ENCODE results near the gene PCBP2.

PCBP2 gene

GRCh38 chr12:53472056-53472582, 20.2 kb downstream of the PCBP2 start:
- DNase-seq (ENCODE audit: low read depth), result no peak
- TF ChIP-seq CTCF (IDR thresholded peaks at IDR 0.05; ENCODE audit: low read depth, low read length, missing control alignments), result no peak
- H3K4me3 ChIP-seq (ENCODE audit: low read depth, low read length), result no peak overlapping the region
- in situ Hi-C loops (cut with HindIII; ENCODE audit: low sequenced_read_pairs), result no loop called here

- no peak for DNase-seq (ENCODE audit: low read depth)
- H3K4me3 ChIP-seq (ENCODE audit: low read depth, low read length), result no peak overlapping the region
- TF ChIP-seq CTCF (IDR thresholded peaks at IDR 0.05; ENCODE audit: low read depth, low read length, missing control alignments), result no peak
- in situ Hi-C loops (cut with HindIII; ENCODE audit: low sequenced_read_pairs), result no loop called here
Observed at GRCh38 chr12:53474077-53474476, 22.2 kb downstream of the PCBP2 start.

GRCh38 chr12:53474819-53475218, 22.9 kb downstream of the PCBP2 start:
- H3K4me3 ChIP-seq (ENCODE audit: low read depth, low read length), result no peak overlapping the region
- DNase-seq (ENCODE audit: low read depth), result no peak
- no peak for TF ChIP-seq CTCF (IDR thresholded peaks at IDR 0.05; ENCODE audit: low read depth, low read length, missing control alignments)
- in situ Hi-C loops (cut with HindIII; ENCODE audit: low sequenced_read_pairs), result no loop called here

- H3K4me3 ChIP-seq (ENCODE audit: low read depth, low read length), result no peak overlapping the region
- DNase-seq (ENCODE audit: low read depth), result no peak
- peak; percentile 33 for TF ChIP-seq CTCF (IDR thresholded peaks at IDR 0.05; ENCODE audit: low read depth, low read length, missing control alignments)
- in situ Hi-C loops (cut with HindIII; ENCODE audit: low sequenced_read_pairs), result no loop called here
Observed at GRCh38 chr12:53476769-53477209, 24.9 kb downstream of the PCBP2 start.

GRCh38 chr12:53478865-53479264, 27.0 kb downstream of the PCBP2 start:
- no peak for TF ChIP-seq CTCF (IDR thresholded peaks at IDR 0.05; ENCODE audit: low read depth, low read length, missing control alignments)
- DNase-seq (ENCODE audit: low read depth), result no peak

GRCh38 chr12:53479331-53479730, 27.4 kb downstream of the PCBP2 start:
- H3K4me3 ChIP-seq (ENCODE audit: low read depth, low read length), result no peak overlapping the region
- DNase-seq (ENCODE audit: low read depth), result no peak
- in situ Hi-C loops (cut with HindIII; ENCODE audit: low sequenced_read_pairs), result no loop called here
- no peak for TF ChIP-seq CTCF (IDR thresholded peaks at IDR 0.05; ENCODE audit: low read depth, low read length, missing control alignments)

More at GRCh38 chr12:53478865-53479264, 27.0 kb downstream of the PCBP2 start:
- no peak overlapping the region for H3K4me3 ChIP-seq (ENCODE audit: low read depth, low read length)
- in situ Hi-C loops (cut with HindIII; ENCODE audit: low sequenced_read_pairs), result no loop called here
